ENCODE results near the gene C19orf44.

DNA sequence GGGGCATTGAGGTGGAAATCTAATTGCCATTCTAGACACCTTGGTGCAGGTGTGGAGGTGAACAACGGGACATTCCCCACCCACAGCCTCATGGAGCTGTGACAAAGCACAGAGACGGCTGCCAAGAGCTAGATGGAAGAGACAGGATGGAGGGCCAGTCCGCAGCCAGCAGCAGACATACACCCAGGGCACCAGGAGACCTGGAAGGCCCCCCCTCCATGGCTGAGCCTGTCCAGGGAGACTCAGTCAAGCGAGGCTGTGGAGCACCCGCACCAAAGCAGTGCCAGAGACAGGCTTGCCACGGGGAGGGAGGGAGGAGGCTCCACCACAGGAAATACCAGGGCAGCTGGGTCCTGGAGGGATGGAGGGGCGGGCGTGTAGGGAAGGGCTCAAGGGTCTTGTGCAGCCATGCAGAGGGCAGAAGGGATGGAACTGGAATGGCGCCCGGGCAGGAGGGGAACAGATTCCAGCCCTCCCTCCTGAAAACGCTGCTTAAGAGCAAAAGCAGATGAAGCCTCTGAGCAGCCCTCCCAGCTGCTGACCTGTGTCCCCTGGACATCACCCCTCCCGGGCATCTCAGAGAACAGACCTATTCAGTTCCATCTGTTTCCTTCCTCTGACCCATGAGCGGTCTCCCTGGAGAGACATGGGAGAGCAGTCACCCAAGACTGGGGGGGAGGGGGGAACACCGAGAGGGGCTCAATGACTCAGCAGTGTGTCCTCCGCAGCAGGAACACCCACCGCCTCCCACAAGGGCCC is 38.8 kb upstream of the C19orf44 start:
- TF ChIP-seq, protein P1, sequence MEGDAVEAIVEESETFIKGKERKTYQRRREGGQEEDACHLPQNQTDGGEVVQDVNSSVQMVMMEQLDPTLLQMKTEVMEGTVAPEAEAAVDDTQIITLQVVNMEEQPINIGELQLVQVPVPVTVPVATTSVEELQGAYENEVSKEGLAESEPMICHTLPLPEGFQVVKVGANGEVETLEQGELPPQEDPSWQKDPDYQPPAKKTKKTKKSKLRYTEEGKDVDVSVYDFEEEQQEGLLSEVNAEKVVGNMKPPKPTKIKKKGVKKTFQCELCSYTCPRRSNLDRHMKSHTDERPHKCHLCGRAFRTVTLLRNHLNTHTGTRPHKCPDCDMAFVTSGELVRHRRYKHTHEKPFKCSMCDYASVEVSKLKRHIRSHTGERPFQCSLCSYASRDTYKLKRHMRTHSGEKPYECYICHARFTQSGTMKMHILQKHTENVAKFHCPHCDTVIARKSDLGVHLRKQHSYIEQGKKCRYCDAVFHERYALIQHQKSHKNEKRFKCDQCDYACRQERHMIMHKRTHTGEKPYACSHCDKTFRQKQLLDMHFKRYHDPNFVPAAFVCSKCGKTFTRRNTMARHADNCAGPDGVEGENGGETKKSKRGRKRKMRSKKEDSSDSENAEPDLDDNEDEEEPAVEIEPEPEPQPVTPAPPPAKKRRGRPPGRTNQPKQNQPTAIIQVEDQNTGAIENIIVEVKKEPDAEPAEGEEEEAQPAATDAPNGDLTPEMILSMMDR (conservative IDR thresholded peaks at IDR 0.05; ENCODE audit: low read depth in 2 of 2): no peak
- TF ChIP-seq EZH2phosphoT487 (IDR thresholded peaks at IDR 0.05; ENCODE audit: unreplicated experiment) (no peak), EZH2 (IDR thresholded peaks at IDR 0.05; ENCODE audit: low read depth, unreplicated experiment) (no peak), POLR2AphosphoS5 (IDR thresholded peaks at IDR 0.05; ENCODE audit: low read depth) (no peak), ZNF462 (CRISPR knock-in tag; IDR thresholded peaks at IDR 0.05) (no peak), STAT1 (IDR thresholded peaks at IDR 0.05; ENCODE audit: unreplicated experiment) (no peak), ZNF114 (CRISPR knock-in tag; IDR thresholded peaks at IDR 0.05) (no peak), NANOG (IDR thresholded peaks at IDR 0.05; ENCODE audit: borderline replicate concordance) (no peak), CREB1 (CRISPR knock-in tag; IDR thresholded peaks at IDR 0.05; ENCODE audit: low read depth) (no peak), ETS1 (IDR thresholded peaks at IDR 0.05) (no peak), JUNB (IDR thresholded peaks at IDR 0.05; ENCODE audit: unreplicated experiment) (no peak)
- TF ChIP-seq, protein P2, sequence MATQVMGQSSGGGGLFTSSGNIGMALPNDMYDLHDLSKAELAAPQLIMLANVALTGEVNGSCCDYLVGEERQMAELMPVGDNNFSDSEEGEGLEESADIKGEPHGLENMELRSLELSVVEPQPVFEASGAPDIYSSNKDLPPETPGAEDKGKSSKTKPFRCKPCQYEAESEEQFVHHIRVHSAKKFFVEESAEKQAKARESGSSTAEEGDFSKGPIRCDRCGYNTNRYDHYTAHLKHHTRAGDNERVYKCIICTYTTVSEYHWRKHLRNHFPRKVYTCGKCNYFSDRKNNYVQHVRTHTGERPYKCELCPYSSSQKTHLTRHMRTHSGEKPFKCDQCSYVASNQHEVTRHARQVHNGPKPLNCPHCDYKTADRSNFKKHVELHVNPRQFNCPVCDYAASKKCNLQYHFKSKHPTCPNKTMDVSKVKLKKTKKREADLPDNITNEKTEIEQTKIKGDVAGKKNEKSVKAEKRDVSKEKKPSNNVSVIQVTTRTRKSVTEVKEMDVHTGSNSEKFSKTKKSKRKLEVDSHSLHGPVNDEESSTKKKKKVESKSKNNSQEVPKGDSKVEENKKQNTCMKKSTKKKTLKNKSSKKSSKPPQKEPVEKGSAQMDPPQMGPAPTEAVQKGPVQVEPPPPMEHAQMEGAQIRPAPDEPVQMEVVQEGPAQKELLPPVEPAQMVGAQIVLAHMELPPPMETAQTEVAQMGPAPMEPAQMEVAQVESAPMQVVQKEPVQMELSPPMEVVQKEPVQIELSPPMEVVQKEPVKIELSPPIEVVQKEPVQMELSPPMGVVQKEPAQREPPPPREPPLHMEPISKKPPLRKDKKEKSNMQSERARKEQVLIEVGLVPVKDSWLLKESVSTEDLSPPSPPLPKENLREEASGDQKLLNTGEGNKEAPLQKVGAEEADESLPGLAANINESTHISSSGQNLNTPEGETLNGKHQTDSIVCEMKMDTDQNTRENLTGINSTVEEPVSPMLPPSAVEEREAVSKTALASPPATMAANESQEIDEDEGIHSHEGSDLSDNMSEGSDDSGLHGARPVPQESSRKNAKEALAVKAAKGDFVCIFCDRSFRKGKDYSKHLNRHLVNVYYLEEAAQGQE (IDR thresholded peaks at IDR 0.05; ENCODE audit: unreplicated experiment): no peak
